HCT116 (cell line): ENCODE results near the gene IFNGR2. TPM values are rescaled to one million over a fixed set of nuclear protein-coding genes. Genes with fewer than 3 reads are reported as not detected.

Experiments used
- ATAC-seq: fragments of 200-7000 bp; cut with Tn5 transposase; 2 replicates; pipeline ENCODE4 v1.9.1; 2020; ENCODE audit warnings: mild to moderate bottlenecking, moderate library complexity
- BruUV-seq: library from RNA; stranded (reverse); fragments of 400-500 nt; replicated peaks from 2 replicates; lab custom pipeline; 2021; lab: Mats Ljungman, UMichigan
- CTCF ChIA-PET: fragments of 300-600 bp; sonication (Branson Sonifier 250); formaldehyde crosslinking; loops from one replicate; lab custom pipeline; 2021; ENCODE audit warnings: antibody characterized with exemption; lab: Charles Lee
- POLR2A ChIA-PET: fragments of 300-600, 350-600 bp; sonication (Branson Sonifier 250); formaldehyde crosslinking; loops from one replicate; lab custom pipeline; 2021; ENCODE audit warnings: antibody characterized with exemption; lab: Charles Lee
- RAD21 ChIA-PET, 2 experiments: fragments of 300-600 bp; sonication (Branson Sonifier 250); formaldehyde crosslinking; loops; one replicate each; lab custom pipeline; 2023; ENCODE audit warnings: low total read pairs in 2 of 2; ENCODE audit not compliant: uncharacterized antibody in 2 of 2, unreplicated experiment in 2 of 2, low non-redundant PET in 1 of 2; lab: Charles Lee
- DNase-seq: peaks from one replicate; pipeline ENCODE4 v3.0.0-alpha.2; 2010; ENCODE audit warnings: low read depth, low spot score
- H2AFZ ChIP-seq: fragments of 200-600 bp; shearing (Covaris generic), sonication (generic); 2 replicates; pipeline ENCODE4 v1.6.1; 2017; ENCODE audit warnings: low read depth, mixed run types, mixed read lengths, antibody characterized with exemption, low read length; ENCODE audit not compliant: poor library complexity, severe bottlenecking
- H3K27ac ChIP-seq: 2 replicates; pipeline ENCODE4 v1.5.1; 2012; ENCODE audit warnings: low read depth, low read length
- H3K27me3 ChIP-seq: fragments of 200-600 bp; sonication (generic); 2 replicates; pipeline ENCODE4 v1.6.1; 2016; ENCODE audit warnings: mixed run types, low read length, mixed read lengths; ENCODE audit not compliant: insufficient read depth
- H3K36me3 ChIP-seq, 2 experiments: fragments of 200-500 bp in 1 of 2; fragments of 200-600 bp in 1 of 2; sonication (Bioruptor generic) in 1 of 2; sonication (generic) in 1 of 2; 2 replicates each; pipeline versions ENCODE4 v1.5.1 to v1.6.1; 2014 to 2016; ENCODE audit warnings: low read length in 2 of 2, inconsistent platforms in 1 of 2, mixed read lengths in 1 of 2, mixed run types in 1 of 2; ENCODE audit not compliant: insufficient read depth in 2 of 2, control insufficient read depth in 1 of 2
- H3K4me1 ChIP-seq, 2 experiments: fragments of 200-600 bp in 1 of 2; sonication (generic) in 1 of 2; 2 replicates each; pipeline versions ENCODE4 v1.5.1 to v1.6.1; 2012 to 2017; ENCODE audit warnings: low read length in 2 of 2, inconsistent platforms in 1 of 2, mild to moderate bottlenecking in 1 of 2, mixed read lengths in 1 of 2, mixed run types in 1 of 2, moderate library complexity in 1 of 2; ENCODE audit not compliant: insufficient read depth in 2 of 2, control insufficient read depth in 1 of 2
- H3K4me2 ChIP-seq: fragments of 200-600 bp; sonication (generic); 2 replicates; pipeline ENCODE4 v1.6.1; 2017; ENCODE audit warnings: mixed run types, low read length, mixed read lengths
- H3K4me3 ChIP-seq, 2 experiments: fragments of 200-600 bp in 1 of 2; sonication (generic) in 1 of 2; replicated peaks in 1 of 2; 2 replicates each; pipeline ENCODE4 v1.5.1; 2011 to 2016; ENCODE audit warnings: low read length in 2 of 2, control low read depth in 1 of 2, low read depth in 1 of 2, mild to moderate bottlenecking in 1 of 2, mixed read lengths in 1 of 2, mixed run types in 1 of 2
- H3K79me2 ChIP-seq: fragments of 200-600 bp; sonication (generic); 2 replicates; pipeline ENCODE4 v1.6.1; 2017; ENCODE audit warnings: mild to moderate bottlenecking, mixed run types, low read length, moderate library complexity, mixed read lengths; ENCODE audit not compliant: insufficient read depth
- H3K9ac ChIP-seq: fragments of 200-600 bp; sonication (generic); 2 replicates; pipeline ENCODE4 v1.6.1; 2016; ENCODE audit warnings: low read length, mixed read lengths
- H3K9me2 ChIP-seq: fragments of 200-600 bp; sonication (generic), shearing (Covaris generic); 2 replicates; pipeline ENCODE4 v1.6.1; 2017; ENCODE audit warnings: mixed run types, mild to moderate bottlenecking, moderate library complexity; ENCODE audit not compliant: insufficient read depth
- H3K9me3 ChIP-seq, 2 experiments: fragments of 200-500 bp in 1 of 2; fragments of 200-600 bp in 1 of 2; sonication (Bioruptor generic) in 1 of 2; sonication (generic) in 1 of 2; 2 replicates each; pipeline ENCODE4 v1.6.1; 2014 to 2017; ENCODE audit warnings: low read length in 2 of 2, mixed read lengths in 2 of 2, inconsistent platforms in 1 of 2, low read depth in 1 of 2, mild to moderate bottlenecking in 1 of 2, mixed run types in 1 of 2, moderate library complexity in 1 of 2; ENCODE audit not compliant: control insufficient read depth in 1 of 2, insufficient read depth in 1 of 2
- H4K20me1 ChIP-seq: fragments of 200-600 bp; sonication (generic), shearing (Covaris generic); 2 replicates; pipeline ENCODE4 v1.6.1; 2017; ENCODE audit warnings: mixed run types, mild to moderate bottlenecking, moderate library complexity; ENCODE audit not compliant: insufficient read depth
- JUND ChIP-seq: IDR thresholded peaks from 2 replicates; pipeline ENCODE4 v1.6.1; 2012
- TCF7L2 ChIP-seq: IDR thresholded peaks from 2 replicates; pipeline ENCODE4 v1.7.0; 2011; ENCODE audit warnings: borderline replicate concordance, inconsistent platforms; ENCODE audit not compliant: insufficient read depth, insufficient read length; ENCODE audit errors: extremely low read depth
- intact Hi-C: fragments of 100-400 bp; cut with micrococcal nuclease; formaldehyde crosslinking; loops from 2 replicates; pipeline ENCODE4 v1.10.0; 2022
- total RNA-seq: library from RNA; stranded (reverse); gene quantifications from one replicate; pipeline ENCODE4 v1.2.1, GENCODE V29; 2021; ENCODE audit not compliant: unreplicated experiment
- TF ChIP-seq, protein P1 (sequence below): IDR thresholded peaks from 2 replicates; pipeline ENCODE4 v1.6.1; 2012

IFNGR2 gene
- total RNA-seq, 1 experiment from 2014 or later: 44.6 TPM

DNA sequence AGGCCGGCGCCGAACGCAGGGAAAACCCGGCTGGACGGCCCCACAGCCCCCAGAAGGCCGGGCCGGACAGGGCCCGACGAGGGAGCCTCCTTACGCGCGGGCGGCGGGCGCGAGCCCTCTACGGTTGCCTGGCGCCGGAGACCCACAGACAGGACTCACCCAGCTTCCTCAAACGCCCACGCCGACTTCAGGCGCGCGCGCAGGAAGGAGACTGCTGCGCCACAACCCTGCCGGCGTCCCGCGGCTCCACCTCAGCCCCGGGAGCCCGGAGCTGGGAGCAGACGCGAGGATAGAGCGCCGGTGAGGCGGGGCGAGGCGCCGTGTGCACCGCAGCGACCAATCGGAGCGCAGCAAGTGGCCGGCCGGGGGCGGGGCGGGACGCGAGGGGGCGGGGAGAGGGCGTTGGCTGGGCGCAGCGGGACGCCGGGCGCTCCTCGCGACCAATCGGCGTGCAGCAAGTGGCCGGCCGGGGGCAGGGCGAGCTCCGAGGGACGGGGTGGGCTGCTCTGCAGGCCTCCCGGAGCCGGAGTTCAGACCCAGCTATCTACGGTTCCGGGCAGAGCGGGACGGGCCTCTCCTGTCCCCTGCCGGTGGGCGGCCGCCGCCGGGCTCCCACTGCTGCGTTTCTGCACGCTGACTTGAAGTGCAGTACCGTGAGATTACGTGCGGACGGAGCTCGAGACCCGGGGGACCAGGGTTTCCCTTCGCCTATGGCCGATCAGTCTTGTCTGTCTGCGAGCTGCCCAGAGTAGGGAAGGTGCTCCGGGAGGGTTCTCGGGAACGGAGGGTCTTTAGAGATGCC is 76.7 kb downstream of the IFNGR2 start, which contains the start of gene TMEM50B (continued):
- no peak for TF ChIP-seq TCF7L2

DNA sequence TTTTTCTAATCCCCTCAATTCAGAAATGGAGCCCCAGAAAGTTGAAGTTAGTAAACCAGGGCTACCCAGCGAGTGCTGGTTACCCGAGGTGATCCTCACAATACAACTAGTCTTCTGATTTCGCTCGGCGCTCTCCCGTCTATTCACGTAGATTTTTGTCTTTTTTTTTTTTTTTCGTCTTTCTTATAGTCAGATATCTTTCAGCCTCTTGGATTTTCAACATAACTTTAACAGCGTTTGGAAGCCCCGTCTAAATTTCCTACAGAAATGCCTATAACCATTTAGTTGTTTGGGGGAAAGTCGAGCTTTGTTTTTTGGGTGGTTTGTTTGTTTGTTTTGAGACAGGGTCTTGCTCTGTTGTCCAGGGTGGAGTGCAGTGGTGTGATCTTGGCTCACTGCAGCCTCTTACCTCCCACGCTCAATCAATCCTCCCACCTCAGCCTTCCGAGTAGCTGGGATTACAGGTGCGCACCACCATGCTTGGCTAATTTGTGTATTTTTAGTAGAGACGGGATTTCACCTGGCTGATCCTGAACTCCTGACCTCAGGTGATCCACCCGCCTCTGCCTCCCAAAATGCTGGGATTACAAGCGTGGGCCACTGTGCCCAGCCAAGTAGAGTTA is 77.4 kb downstream of the IFNGR2 start:
- H3K9me3 ChIP-seq: no peaks in the 10 kb centered on the region
- peaks cover 11% of the 10 kb centered on the region; the same call in 1 of the 2 replicates for H3K79me2 ChIP-seq
- ChIA-PET CTCF (interaction anchor here (1.2 to 1.4 kb wide), 5 partner anchors 11 to 879 kb away, joined by 3 to 7 read pairs (median 6); partner anchors contain the start of gene DNAJC28), RAD21 (interaction anchor here in 1 of 2 experiments (0.7 kb wide), 1 partner anchor 535 kb away, joined by 3 read pairs; no protein-coding TSS in a partner anchor), POLR2A (interaction anchor here (0.9 to 4.2 kb wide), 7 partner anchors 11 to 76 kb away, joined by 3 to 52 read pairs (median 3); partner anchors contain the start of genes DNAJC28 and SON)
- DNase-seq (no peak), ATAC-seq (no peak)
- peak overlapping the region; percentile 56 for H2AFZ ChIP-seq
- H3K9ac ChIP-seq: peak overlapping the region; percentile 78
- H3K4me1 ChIP-seq: peaks cover 5 to 13% of the 10 kb centered on the region in 2 experiments
- no peaks in the 10 kb centered on the region for H4K20me1 ChIP-seq
- peak overlapping the region; percentile 95 for H3K4me2 ChIP-seq
- intact Hi-C loops: no loop called here
- no peaks in the 10 kb centered on the region for H3K36me3 ChIP-seq
- BruUV-seq: TSS peak; percentile 81
- no peak for TF ChIP-seq JUND
- TF ChIP-seq, protein P1, sequence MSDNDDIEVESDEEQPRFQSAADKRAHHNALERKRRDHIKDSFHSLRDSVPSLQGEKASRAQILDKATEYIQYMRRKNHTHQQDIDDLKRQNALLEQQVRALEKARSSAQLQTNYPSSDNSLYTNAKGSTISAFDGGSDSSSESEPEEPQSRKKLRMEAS: no peak
- H3K27me3 ChIP-seq: no peaks in the 10 kb centered on the region
- peak overlapping the region; percentile 66 for H3K27ac ChIP-seq
- no peaks in the 10 kb centered on the region for H3K9me2 ChIP-seq
- peak overlapping the region; percentile 78 to 92 for H3K4me3 ChIP-seq
